Measurements from ENCODE around the gene RPL35. TPM values are rescaled to one million over a fixed set of nuclear protein-coding genes. Genes with fewer than 3 reads are reported as not detected.

Gene RPL35
- total RNA-seq, 1 donor from 2014 or later: 706 TPM

DNA sequence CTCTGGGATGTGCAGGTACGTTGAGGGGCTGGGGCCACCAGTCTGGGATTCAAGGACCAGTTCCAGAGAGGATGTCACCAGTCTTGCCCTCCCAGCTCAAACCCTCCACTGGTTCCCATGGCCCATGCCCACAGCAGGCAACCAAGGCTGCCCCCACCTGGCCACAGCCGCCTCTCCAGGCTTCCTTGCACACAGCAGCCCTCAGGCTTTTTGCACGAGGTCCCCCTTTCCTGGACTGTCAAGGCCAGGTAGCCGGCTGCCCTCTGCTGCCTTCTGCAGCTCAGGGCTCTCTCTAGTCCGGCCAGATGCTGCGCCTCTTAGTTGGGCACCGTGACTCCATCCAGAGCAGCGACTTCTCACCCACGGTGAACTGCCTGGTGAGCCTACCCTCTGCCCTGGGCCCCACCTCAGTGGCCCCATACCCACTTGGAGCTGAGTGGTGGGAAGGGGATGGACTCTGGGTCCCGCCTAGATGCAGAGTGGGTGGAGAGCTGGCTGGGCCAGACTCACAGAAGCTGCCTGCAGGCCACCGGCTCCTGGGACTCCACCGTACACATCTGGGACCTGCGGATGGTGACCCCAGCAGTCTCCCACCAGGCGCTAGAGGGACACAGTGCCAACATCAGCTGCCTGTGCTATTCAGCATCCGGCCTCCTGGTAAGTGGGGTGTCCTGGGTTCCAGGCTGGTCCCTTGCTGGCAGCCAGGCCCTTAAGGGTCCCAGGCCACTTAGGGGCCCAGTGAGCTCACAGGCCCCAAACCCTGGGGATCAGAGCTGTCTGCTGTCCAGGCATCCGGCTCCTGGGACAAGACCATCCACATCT lies 5.6 kb downstream of the RPL35 start:
- Mint-ChIP-seq H3K36me3 (ENCODE audit: low read depth) (peaks cover 15% of the 10 kb centered on the region), H3K27ac (ENCODE audit: unreplicated experiment) (peak overlapping the region; percentile 12), H3K9me3 (ENCODE audit: low read depth) (no peaks in the 10 kb centered on the region), H3K4me3 (ENCODE audit: unreplicated experiment) (no peak overlapping the region), H3K4me1 (ENCODE audit: low read depth) (peaks cover 48% of the 10 kb centered on the region), H3K27me3 (ENCODE audit: low read depth) (no peaks in the 10 kb centered on the region)
- no peak for DNase-seq (ENCODE audit: low spot score)
- TF ChIP-seq, protein P1, sequence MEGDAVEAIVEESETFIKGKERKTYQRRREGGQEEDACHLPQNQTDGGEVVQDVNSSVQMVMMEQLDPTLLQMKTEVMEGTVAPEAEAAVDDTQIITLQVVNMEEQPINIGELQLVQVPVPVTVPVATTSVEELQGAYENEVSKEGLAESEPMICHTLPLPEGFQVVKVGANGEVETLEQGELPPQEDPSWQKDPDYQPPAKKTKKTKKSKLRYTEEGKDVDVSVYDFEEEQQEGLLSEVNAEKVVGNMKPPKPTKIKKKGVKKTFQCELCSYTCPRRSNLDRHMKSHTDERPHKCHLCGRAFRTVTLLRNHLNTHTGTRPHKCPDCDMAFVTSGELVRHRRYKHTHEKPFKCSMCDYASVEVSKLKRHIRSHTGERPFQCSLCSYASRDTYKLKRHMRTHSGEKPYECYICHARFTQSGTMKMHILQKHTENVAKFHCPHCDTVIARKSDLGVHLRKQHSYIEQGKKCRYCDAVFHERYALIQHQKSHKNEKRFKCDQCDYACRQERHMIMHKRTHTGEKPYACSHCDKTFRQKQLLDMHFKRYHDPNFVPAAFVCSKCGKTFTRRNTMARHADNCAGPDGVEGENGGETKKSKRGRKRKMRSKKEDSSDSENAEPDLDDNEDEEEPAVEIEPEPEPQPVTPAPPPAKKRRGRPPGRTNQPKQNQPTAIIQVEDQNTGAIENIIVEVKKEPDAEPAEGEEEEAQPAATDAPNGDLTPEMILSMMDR (IDR thresholded peaks at IDR 0.05): peak; percentile 73

DNA sequence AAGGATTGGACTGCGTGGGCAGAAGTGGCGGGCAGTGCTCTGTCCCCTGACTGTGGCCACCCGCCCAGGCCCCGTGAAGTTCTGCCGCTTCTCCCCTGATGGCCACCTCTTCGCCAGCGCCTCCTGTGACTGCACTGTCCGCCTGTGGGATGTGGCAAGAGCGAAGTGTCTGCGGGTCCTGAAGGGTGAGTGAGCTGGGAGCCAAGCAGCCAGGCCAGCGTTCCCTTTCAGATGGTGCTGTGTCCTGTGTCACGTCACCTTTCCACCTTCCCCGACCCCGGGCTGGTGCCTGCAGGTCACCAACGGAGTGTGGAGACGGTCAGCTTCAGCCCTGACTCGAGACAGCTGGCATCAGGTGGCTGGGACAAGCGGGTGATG lies 6.2 kb downstream of the RPL35 start:
- Mint-ChIP-seq H3K27ac (ENCODE audit: unreplicated experiment) (peak overlapping the region; percentile 49), H3K36me3 (ENCODE audit: low read depth) (peaks cover 15% of the 10 kb centered on the region), H3K4me1 (ENCODE audit: low read depth) (peaks cover 48% of the 10 kb centered on the region), H3K9me3 (ENCODE audit: low read depth) (no peaks in the 10 kb centered on the region), H3K27me3 (ENCODE audit: low read depth) (no peaks in the 10 kb centered on the region), H3K4me3 (ENCODE audit: unreplicated experiment) (no peak overlapping the region)
- TF ChIP-seq, protein P1 (IDR thresholded peaks at IDR 0.05): no peak
- DNase-seq (ENCODE audit: low spot score): no peak

GRCh38 chr9:124854822-124855221 lies 6.9 kb downstream of the RPL35 start:
- H3K36me3 Mint-ChIP-seq (ENCODE audit: low read depth): peaks cover 7% of the 10 kb centered on the region
- no peak for DNase-seq (ENCODE audit: low spot score)
- H3K4me3 Mint-ChIP-seq (ENCODE audit: unreplicated experiment): no peak overlapping the region
- peak overlapping the region; percentile 72 for H3K27ac Mint-ChIP-seq (ENCODE audit: unreplicated experiment)
- peaks cover 45% of the 10 kb centered on the region for H3K4me1 Mint-ChIP-seq (ENCODE audit: low read depth)
- no peaks in the 10 kb centered on the region for H3K27me3 Mint-ChIP-seq (ENCODE audit: low read depth)
- H3K9me3 Mint-ChIP-seq (ENCODE audit: low read depth): no peaks in the 10 kb centered on the region
- TF ChIP-seq, protein P1 (IDR thresholded peaks at IDR 0.05): no peak

GRCh38 chr9:124854161-124854560 lies 7.6 kb downstream of the RPL35 start:
- no peak for DNase-seq (ENCODE audit: low spot score)
- TF ChIP-seq, protein P1 (IDR thresholded peaks at IDR 0.05): no peak
- Mint-ChIP-seq H3K27me3 (ENCODE audit: low read depth) (no peaks in the 10 kb centered on the region), H3K4me3 (ENCODE audit: unreplicated experiment) (no peak overlapping the region), H3K9me3 (ENCODE audit: low read depth) (no peaks in the 10 kb centered on the region), H3K36me3 (ENCODE audit: low read depth) (peaks cover 3% of the 10 kb centered on the region), H3K4me1 (ENCODE audit: low read depth) (peaks cover 44% of the 10 kb centered on the region), H3K27ac (ENCODE audit: unreplicated experiment) (no peak overlapping the region)

DNA sequence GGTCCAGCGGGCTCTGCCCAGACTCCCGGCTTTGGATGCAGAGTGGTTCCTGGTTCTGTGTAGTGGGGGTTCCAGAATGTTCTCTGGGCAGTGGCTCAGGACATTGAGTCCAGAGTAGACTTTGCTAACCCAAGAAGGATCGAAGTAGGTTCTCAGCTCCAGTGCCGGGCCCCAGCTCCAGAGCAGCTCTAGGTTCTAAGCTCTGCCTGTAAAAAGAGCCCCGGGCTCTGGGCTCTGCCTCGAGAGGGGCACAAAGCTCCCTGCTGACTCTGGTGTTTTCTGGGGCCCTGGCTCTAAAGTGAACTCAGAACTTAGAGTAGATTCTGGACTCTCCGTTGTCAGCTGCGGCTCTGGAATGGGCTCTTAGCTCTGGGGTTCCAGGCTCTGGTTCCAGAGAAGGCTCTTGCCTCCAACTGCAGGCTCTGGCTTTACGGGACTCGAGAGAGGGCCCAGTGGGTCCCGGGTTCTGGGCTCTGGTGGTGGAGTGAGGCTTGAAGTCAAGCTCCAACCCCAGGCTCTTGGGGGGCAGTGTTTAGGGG lies 8.1 kb downstream of the RPL35 start:
- H3K9me3 Mint-ChIP-seq (ENCODE audit: low read depth): no peaks in the 10 kb centered on the region
- no peak for DNase-seq (ENCODE audit: low spot score)
- H3K27me3 Mint-ChIP-seq (ENCODE audit: low read depth): no peaks in the 10 kb centered on the region
- no peak overlapping the region for H3K27ac Mint-ChIP-seq (ENCODE audit: unreplicated experiment)
- TF ChIP-seq, protein P1 (IDR thresholded peaks at IDR 0.05): no peak
- H3K36me3 Mint-ChIP-seq (ENCODE audit: low read depth): peaks cover 3% of the 10 kb centered on the region
- H3K4me3 Mint-ChIP-seq (ENCODE audit: unreplicated experiment): peak overlapping the region; percentile 68
- H3K4me1 Mint-ChIP-seq (ENCODE audit: low read depth): peaks cover 40% of the 10 kb centered on the region
